Esophagus squamous epithelium (tissue), 5 donors: ENCODE measurements around the gene PARP9. TPM values are rescaled to one million over a fixed set of nuclear protein-coding genes. Genes with fewer than 3 reads are reported as not detected.

Source experiments
- DNase-seq: peaks from one replicate; lab custom pipeline; 2025; lab: John Stamatoyannopoulos, UW
- H3K27ac ChIP-seq, 4 donors: fragments of 200-600 bp; sonication (generic); one replicate each; pipeline ENCODE4 v1.5.1; 2016 to 2019; ENCODE audit warnings: mild to moderate bottlenecking in 1 of 4
- H3K27me3 ChIP-seq, 4 donors: fragments of 200-600 bp; sonication (generic); 1 replicate in 3 of 4; 2 replicates in 1 of 4; pipeline versions ENCODE4 v1.5.1 to v1.6.0; 2017 to 2021; ENCODE audit warnings: antibody characterized with exemption in 1 of 4
- H3K36me3 ChIP-seq, 3 donors: fragments of 200-600 bp; sonication (generic); one replicate each; pipeline ENCODE4 v1.5.1; 2016 to 2019
- H3K4me1 ChIP-seq, 3 donors: fragments of 200-600 bp; sonication (generic); one replicate each; pipeline ENCODE4 v1.5.1; 2017 to 2019
- H3K4me3 ChIP-seq, 4 donors: fragments of 200-600 bp; sonication (generic); 1 replicate in 3 of 4; 2 replicates in 1 of 4; pipeline ENCODE4 v1.5.1; 2016 to 2019; ENCODE audit warnings: mild to moderate bottlenecking in 2 of 4, moderate library complexity in 1 of 4
- H3K9me3 ChIP-seq, 3 donors: fragments of 200-600 bp; sonication (generic); one replicate each; pipeline ENCODE4 v1.5.1; 2016 to 2019
- CTCF ChIP-seq, 6 experiments: fragments of 450-650 bp in 4 of 6; fragments of 200-600 bp in 2 of 6; sonication (generic) in 2 of 6; IDR thresholded peaks; one replicate each; pipeline ENCODE4 v1.5.1; 2016 to 2019; ENCODE audit warnings: antibody characterized with exemption in 6 of 6, mild to moderate bottlenecking in 4 of 6, moderate library complexity in 4 of 6
- POLR2A ChIP-seq, 4 donors: fragments of 450-650 bp; IDR thresholded peaks; one replicate each; pipeline ENCODE4 v1.6.1; 2017; ENCODE audit warnings: antibody characterized with exemption in 4 of 4, mild to moderate bottlenecking in 4 of 4, moderate library complexity in 3 of 4
- WGBS, 2 donors: methylation state at CpG; one replicate each; pipeline ENCODE4 v1.1.5; 2018; 5-methylcytosine and 5-hydroxymethylcytosine counted together
- intact Hi-C: fragments of 100-400 bp; cut with DNase I; formaldehyde crosslinking; loops from one replicate; pipeline ENCODE4 v1.15.0; 2022
- total RNA-seq, 4 donors: library from RNA; depleted of rRNA; stranded (reverse); fragments of >200 nt; gene quantifications; one replicate each; pipeline ENCODE4 v1.1.0, GENCODE V29; 2016
- donor health status: DM: yes; HTN: yes; CAD: no.

PARP9 gene
- total RNA-seq, 4 donors from 2014 or later, result 16.6 to 50.0 (median 19.9) TPM

DNA sequence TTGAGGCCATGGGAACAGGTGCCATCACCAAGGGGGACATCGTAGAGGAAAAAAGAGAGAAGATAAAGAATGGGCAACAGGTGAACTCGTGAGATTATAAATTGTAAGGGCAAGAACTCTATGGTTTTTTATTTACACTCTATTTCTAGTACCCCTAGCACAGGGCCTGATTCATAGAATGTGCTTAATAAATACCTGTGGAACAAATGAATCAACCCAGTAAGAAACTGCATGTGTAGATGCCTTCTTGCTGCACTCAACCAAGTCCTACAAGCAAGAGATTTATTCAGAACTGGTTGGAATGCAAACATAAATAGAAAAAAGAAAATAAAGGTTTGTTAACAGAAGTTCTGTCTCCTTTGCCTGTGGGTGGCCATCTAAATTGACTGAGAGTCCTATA lies 30.6 kb downstream of the PARP9 start:
- no peak for DNase-seq
- WGBS, 2 donors, result 80 to 85% methylated on average over 2 of the region's 2 CpGs
- no peaks in the 10 kb centered on the region for H3K9me3 ChIP-seq
- no peak overlapping the region for H3K4me3 ChIP-seq
- peaks cover 0 to 15% (median 0%) of the 10 kb centered on the region in 3 donors for H3K4me1 ChIP-seq
- peak overlapping the region in 1 of 4 donors; percentile 6 for H3K27ac ChIP-seq
- intact Hi-C loops, result no loop called here
- H3K27me3 ChIP-seq, result no peaks in the 10 kb centered on the region
- TF ChIP-seq CTCF (IDR thresholded peaks at IDR 0.05) (no peak), POLR2A (IDR thresholded peaks at IDR 0.05) (no peak)
- H3K36me3 ChIP-seq, result peaks cover 14 to 98% (median 37%) of the 10 kb centered on the region in 3 donors

- no peak overlapping the region for H3K4me3 ChIP-seq
- no peaks in the 10 kb centered on the region for H3K27me3 ChIP-seq
- TF ChIP-seq CTCF (IDR thresholded peaks at IDR 0.05) (no peak), POLR2A (IDR thresholded peaks at IDR 0.05) (no peak)
- no peak overlapping the region for H3K27ac ChIP-seq
- no peak for DNase-seq
- intact Hi-C loops, result no loop called here
- 73 to 82% methylated on average over 2 of the region's 2 CpGs for WGBS, 2 donors
- no peaks in the 10 kb centered on the region for H3K9me3 ChIP-seq
- H3K36me3 ChIP-seq, result peaks cover 14 to 86% (median 31%) of the 10 kb centered on the region in 3 donors
- peaks cover 0 to 15% (median 0%) of the 10 kb centered on the region in 3 donors for H3K4me1 ChIP-seq
Observed at GRCh38 chr3:122530164-122530563, 33.9 kb downstream of the PARP9 start.

- H3K4me1 ChIP-seq, result no peaks in the 10 kb centered on the region
- no peak for DNase-seq
- H3K9me3 ChIP-seq, result no peaks in the 10 kb centered on the region
- no peak overlapping the region for H3K27ac ChIP-seq
- TF ChIP-seq POLR2A (IDR thresholded peaks at IDR 0.05) (no peak), CTCF (IDR thresholded peaks at IDR 0.05) (no peak)
- no peaks in the 10 kb centered on the region for H3K27me3 ChIP-seq
- WGBS, 2 donors, result 96 to 98% methylated on average over 5 to 9 of the region's 11 CpGs
- intact Hi-C loops, result no loop called here
- no peak overlapping the region for H3K4me3 ChIP-seq
- H3K36me3 ChIP-seq, result peaks cover 0 to 19% (median under 1%) of the 10 kb centered on the region in 3 donors
Observed at GRCh38 chr3:122523317-122523716, 40.8 kb downstream of the PARP9 start.

DNA sequence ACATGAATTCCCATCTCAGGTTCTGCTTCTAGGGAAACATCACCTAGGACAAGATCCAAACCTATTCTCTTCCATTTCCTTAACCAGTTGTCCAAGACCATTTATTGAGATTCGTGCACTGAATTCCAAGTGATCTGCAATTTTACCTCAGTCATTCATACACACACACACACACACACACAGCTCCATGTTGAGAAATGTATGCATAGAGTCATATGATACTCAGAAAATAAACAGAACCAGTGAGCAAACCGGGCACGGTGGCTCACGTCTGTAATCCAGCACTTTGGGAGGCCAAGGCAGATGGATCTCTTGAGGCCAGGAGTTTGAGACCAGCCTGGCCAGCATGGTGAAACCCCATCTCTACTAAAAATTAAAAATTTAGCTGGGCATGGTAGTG lies 43.2 kb downstream of the PARP9 start:
- intact Hi-C loops, result no loop called here
- Histone ChIP-seq H3K27me3 (no peaks in the 10 kb centered on the region), H3K4me1 (no peaks in the 10 kb centered on the region), H3K4me3 (no peak overlapping the region), H3K9me3 (no peaks in the 10 kb centered on the region), H3K27ac (no peak overlapping the region), H3K36me3 (no peaks in the 10 kb centered on the region)
- no peak for DNase-seq
- WGBS, 2 donors, result 68 to 84% methylated on average over 4 of the region's 4 CpGs
- TF ChIP-seq POLR2A (IDR thresholded peaks at IDR 0.05), result no peak
- TF ChIP-seq CTCF (IDR thresholded peaks at IDR 0.05), result no peak

GRCh38 chr3:122519693-122520092 lies 44.4 kb downstream of the PARP9 start:
- H3K4me1 ChIP-seq, result peaks cover 0 to 6% (median 0%) of the 10 kb centered on the region in 3 donors
- H3K27me3 ChIP-seq, result no peaks in the 10 kb centered on the region
- intact Hi-C loops, result no loop called here
- H3K4me3 ChIP-seq, result no peak overlapping the region
- H3K27ac ChIP-seq, result peak overlapping the region in 2 of 4 donors; percentile 13 to 16
- H3K36me3 ChIP-seq, result no peaks in the 10 kb centered on the region
- no peaks in the 10 kb centered on the region for H3K9me3 ChIP-seq
- TF ChIP-seq CTCF (IDR thresholded peaks at IDR 0.05) (no peak), POLR2A (IDR thresholded peaks at IDR 0.05) (no peak)
- no peak for DNase-seq
